Endothelial cell of hepatic sinusoid (primary cell): Measurements from ENCODE around the gene FAM210B.
"Not testable (repeated sequence)": the region's sequence is repeated elsewhere in the genome, so short reads cannot be mapped to it uniquely, and the experiment has no call there.

Experiments used
- in situ Hi-C: cut with HindIII; loops from 2 replicates; pipeline ENCODE4 v1.10.0; 2017; ENCODE audit warnings: low sequenced_read_pairs

FAM210B gene

DNA sequence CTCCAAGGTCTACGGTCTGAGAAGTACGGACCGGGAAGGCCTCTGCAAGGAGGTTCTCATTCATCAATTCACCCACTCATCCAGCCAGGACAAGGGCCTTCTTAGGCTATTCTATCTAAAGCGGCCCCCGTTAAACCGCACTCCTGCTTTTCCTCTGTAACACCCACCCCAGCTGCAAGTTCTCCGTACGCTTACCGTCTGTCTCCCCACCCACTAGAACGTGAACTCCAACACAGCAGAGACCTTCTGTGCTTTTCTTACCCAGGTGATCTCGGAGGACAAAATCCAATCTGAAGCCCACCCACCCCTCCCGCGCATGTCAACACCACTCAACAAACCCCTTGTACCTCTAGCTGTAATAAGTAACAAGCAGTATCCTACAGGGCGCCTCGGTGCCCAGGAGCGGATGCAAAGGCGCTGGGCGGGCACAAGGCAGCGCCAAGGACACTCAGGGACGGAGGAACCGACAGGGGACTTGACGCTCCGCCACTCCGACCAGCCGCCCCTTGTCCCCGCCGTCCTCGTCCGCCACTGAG, 32.9 kb downstream of the FAM210B start:
- in situ Hi-C loops, result no loop called here

DNA sequence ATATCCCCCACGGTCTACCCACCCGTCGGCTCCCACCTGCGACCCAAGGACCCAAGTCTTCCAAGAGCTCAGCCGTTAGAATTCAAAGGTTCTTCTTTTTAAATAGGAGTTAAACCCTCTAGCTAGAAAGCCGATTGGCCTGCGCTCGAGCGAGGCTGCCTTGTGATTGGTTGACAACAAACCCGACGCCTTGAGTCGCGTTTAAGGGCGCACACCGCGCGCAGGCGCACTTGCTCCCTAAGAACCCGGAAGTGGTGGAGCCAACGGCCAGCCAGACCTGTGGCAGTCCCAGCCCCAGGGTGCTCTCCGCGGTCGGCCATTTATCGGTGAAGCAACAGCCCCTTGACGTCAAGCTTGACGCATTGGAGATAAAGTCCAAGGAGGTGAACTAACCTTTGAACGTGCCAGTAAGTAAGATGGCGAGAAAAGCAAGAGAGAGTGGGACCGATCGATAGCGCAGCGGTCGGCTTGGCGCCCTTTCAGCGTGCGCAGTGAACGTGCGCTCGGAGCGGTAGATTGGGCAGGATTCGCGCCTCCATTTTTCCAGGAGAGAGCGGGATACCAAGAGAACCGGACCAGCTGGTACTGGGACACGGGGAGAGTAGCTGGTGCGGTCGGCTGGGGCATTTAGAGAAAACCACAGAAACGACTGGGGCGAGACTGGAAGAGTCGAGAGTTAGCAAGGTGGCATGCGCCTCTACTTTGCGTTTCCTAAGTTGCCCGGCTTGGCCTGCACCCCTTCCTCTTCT, 33.5 kb downstream of the FAM210B start, which contains the start of the genes AURKA and CSTF1:
TSS of gene AURKA (minus strand) at position 84 of the 749 bp plus-strand sequence. CDS start 4,018 bp downstream, outside the sequence.
TSS of gene CSTF1 (plus strand) at position 514 of the 749 bp plus-strand sequence. CDS start 2,908 bp downstream, outside the sequence.
- in situ Hi-C loops, result no loop called here

- in situ Hi-C loops, result no loop called here
Measured at GRCh38 chr20:56392881-56393482, 34.2 kb downstream of the FAM210B start.

DNA sequence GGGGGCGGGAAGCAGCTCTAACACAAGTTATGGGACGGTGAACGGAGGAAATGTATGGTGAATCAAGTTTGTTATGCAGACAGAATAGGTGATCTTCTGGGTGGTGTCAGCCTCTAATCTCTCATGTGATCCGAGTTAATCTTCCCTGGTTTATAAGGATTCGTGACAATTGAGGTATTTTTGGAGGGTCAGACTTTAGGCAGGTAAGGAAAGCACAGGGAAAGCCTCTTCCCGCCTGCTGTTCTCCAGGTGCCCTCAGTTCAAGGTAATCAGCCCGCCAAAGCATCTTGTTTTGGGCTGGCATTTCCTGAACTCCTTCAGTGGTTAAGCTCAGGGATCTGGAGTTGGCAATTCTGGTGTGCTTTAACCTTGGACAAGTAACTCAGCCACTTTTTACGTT, 34.9 kb downstream of the FAM210B start:
- in situ Hi-C loops, result no loop called here

DNA sequence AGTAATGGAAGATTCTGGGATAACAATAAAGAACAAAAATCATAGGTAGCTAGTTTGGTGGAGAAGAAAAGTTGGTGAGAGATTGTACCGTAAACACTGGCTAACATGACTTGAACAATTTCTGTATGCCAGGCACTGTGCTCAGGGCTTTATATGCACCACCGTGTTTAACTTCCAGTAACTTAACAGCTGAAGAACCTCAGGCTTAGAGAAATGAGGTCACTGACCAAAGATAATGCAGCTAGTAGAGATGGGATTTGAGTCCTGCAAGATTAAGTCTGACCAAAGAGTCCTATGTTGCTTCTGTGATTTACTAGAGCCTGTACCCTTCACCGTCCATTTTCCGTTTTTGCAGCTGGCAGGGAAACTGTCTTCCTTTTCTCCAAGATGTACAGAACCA, 36.4 kb downstream of the FAM210B start:
- in situ Hi-C loops, result no loop called here

DNA sequence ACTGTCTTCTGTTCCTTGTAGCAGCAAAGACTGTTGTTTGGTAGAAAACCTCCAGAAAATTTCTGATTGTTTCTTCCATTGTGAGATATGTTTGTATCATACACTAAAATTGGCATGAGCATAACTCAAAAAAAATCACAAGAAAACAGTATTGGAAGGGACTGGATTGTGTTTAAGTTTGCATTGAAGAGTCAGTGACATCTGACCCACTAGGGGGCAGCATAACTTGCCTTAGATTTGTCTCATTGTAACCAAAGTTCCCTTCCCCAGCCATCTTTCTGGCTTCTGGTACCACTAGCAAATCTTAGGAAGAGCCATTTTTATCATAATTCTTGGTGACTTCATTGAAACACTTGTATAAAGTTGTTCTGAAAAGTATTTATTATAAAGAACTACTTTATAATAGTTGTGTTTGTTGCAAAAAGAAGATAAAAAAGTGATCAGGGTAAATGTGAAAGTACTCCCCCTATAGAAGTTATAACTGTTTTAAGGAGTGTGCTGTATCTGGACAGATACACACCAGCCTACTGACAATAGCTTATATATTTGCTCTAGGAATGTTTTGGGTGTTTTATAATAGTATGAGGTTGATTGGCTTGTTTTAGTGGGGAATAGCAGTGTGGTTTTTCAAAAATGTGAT, 41.3 kb downstream of the FAM210B start:
- in situ Hi-C loops, result loop anchor here (5.0 kb wide), 1 partner anchor 52 kb away; no protein-coding TSS in a partner anchor

GRCh38 chr20:56403465-56403864, 44.7 kb downstream of the FAM210B start:
- in situ Hi-C loops, result loop anchor here (5.0 kb wide), 1 partner anchor 49 kb away; no protein-coding TSS in a partner anchor

DNA sequence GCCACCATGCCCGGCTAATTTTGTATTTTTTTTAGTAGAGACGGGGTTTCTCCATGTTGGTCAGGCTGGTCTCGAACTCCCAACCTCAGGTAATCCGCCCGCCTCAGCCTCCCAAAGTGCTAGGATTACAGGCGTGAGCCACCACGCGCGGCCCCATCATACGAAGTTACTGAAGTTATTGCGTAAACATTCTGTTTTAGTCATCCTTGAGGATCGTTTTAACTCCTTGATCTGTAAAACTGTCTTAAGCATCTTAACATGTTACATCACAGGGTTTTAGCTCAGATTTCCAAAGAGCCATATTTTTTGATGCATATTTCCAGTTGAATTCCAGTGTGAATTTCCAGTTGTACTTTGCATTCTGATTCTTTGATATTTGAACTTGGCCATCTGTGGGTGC, 46.6 kb downstream of the FAM210B start:
- in situ Hi-C loops, result not testable (repeated sequence)

GRCh38 chr20:56406910-56407309, 48.1 kb downstream of the FAM210B start:
- in situ Hi-C loops, result no loop called here

GRCh38 chr20:56409521-56409920, 50.7 kb downstream of the FAM210B start:
- in situ Hi-C loops, result no loop called here

- in situ Hi-C loops, result no loop called here
Measured at GRCh38 chr20:56409956-56410355, 51.2 kb downstream of the FAM210B start.

DNA sequence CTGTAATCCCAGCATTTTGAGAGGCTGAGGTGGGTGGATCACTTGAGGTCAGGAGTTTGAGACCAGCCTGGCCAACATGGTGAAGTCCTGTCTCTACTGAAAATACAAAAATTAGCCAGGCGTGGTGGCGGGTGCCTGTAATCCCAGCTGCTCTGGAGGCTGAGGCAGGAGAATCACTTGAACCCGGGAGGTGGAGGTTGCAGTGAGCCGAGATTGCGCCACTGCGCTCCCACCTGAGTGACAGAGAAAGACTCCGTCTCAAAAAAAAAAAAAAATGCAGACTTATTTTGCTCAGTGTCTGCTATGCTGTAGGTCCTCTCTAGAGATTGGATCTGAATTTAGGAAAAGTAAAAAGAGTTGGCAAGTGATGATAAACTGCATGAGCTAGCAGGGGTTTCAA, 52.5 kb downstream of the FAM210B start:
- in situ Hi-C loops, result not testable (repeated sequence)

DNA sequence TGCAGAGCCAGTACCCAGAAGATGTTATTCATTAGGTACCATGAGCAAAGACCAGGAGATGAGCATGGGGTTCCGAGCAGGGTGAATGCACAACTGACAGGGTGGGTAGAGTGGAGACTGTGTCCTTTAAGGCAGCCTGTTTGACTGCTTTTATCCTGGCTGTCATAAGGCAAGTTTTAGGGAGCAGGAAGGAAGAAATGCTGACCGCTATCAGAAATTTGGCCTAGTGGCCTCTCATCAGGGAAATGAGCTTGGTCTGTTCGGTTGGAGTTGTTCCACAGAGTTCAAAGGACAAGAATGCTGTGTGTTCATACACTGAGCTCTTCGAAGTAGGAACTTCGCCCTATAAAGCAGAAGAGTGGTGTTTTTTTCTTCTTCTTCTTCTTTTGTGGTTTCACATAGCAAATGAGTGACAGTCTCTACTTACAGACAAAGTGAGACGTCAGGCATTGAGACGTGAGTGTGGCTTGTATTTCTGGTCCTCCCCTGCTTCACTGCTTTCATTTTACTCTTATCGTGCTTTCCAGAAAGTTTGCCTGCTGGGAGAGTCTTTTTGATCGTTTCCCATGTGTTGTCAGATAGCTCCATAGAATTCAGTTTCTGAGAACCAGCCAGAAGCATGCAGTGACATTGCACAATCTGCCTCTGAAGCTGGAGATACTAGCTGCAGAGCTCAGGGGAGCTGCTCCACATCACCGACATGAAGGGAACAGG, 53.1 kb downstream of the FAM210B start, which contains the start of gene CASS4:
TSS of gene CASS4 (plus strand) at position 502 of the 714 bp plus-strand sequence. CDS start at position 701, 199 bp downstream.
- in situ Hi-C loops, result no loop called here

DNA sequence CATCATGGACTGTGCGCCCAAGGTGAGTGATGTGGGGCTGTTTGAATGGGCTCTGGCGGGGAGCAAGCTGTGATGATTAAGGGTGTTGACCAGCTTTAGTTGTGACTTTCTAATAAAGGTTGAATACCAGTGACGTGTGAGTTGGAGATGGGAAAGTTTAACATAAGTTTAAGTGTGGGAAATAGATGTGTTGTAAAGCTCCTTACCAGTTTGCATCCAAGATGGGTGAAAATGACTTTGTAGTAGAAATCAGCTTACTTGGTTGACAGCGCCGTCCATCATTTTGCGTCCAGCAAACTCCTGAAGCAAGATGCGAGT, 53.7 kb downstream of the FAM210B start:
- in situ Hi-C loops, result no loop called here

DNA sequence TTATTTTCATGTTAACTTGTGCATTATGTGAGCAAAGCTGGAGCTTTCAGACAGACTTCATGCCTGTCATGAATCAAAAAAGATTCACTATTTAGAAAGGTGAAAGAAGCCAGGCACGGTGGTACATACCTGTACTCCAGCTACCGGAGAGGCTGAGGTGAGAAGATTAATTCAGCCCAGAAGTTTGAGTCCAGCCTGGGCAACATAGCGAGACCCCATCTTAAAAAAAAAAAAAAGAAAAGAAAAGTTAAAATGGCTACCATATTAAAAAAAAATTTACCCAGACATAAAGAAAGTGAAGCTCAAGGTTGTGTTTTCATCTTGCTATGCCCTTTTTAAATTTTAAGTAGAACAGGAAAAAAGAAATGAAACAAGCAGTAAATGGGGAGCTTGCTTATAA, 54.2 kb downstream of the FAM210B start:
- in situ Hi-C loops, result no loop called here

DNA sequence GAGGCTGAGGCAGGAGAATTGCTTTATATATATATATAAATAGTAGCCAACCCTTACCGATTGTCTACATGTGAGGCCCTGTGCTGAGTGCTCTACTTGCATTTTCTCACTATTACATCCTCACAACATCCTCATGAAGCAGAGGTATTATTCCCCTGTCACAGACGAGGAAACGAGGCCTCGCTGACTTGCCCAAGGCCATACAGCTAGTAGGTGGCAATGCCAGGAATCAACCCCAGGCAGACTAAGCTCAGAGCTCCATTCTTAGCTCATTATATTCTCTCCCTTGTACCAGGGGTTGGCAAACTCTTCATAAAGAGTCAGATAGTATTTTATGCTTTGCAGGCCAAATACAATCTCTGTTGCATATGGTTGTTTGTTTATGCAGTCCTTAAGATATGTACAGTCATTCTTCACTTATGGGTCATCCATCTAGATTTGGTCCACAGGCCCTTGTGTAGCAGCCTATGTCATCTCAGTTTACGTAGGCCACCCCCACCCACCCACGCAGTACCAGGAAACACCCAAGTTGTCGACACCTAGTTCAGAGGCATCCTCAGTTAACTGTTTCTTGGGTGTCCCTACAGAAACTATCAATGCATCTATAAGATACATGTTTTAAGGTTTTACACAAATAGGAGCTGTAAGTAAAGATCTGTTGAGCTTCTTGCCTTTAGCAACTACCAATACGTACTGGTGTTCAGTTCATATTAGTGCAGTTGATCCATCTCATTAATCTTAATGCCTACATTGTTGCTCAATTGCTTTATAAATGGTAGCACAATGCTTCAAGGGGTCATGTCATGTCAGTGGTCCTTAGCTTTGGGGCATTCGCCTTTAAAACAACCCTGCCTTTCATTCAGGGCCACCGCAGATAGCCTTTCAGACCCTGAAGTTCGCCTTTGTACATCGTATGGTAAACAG, 56.3 kb downstream of the FAM210B start:
- in situ Hi-C loops, result no loop called here

- in situ Hi-C loops, result no loop called here
Measured at GRCh38 chr20:56417402-56417801, 58.6 kb downstream of the FAM210B start.

- in situ Hi-C loops, result no loop called here
Measured at GRCh38 chr20:56417911-56418310, 59.1 kb downstream of the FAM210B start.
